ENCODE data around the gene ZMYND10.

ZMYND10 gene

DNA sequence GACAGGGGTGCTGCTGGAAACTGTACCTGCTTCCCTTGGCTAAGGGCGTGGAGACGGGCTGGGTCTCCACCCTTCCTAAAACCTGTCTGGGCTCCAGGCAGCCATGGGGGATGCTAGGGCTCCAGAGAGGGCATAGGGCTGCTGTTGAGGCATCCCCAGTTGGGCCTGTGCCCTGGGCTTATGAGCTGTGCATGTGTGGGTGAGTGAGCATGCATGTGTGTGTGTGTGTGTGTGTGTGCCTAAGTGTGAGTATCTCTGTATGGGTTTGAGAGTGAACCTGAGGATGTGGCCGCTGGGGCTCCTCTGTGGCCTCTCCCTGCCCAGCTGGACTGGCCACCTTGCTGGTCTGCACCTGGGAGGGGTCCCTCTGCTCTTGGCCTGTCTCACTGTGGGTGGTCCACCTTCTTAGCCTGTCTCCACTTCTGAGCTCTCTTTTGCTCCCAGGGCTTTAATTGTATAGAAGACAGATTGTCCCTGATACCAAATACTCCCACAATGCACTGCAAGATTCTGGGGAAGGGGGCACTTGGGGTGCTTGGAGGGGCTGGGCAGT, 25.7 kb upstream of the ZMYND10 start:
- no peak for DNase-seq (ENCODE audit: low read depth in 2 of 2)

DNA sequence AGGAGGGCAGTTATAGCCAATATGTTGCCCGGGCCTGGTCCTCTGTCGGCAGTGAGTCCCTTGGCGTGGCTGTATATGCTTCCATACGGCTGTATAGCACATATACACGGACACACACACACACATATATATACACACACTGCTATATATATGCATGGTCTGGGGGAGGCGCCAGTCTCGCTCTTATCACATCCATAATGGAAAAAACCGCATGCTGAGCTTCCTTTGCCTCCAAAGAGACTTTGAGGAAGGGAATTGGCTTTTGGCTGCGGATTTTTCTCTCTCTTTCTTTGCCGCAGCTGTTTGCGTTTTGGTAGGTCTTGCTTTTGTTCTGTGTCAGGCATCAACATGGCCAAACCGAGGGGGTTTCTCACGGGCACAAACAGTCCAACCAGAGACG, 25.1 kb upstream of the ZMYND10 start:
- DNase-seq (ENCODE audit: low read depth in 2 of 2): no peak

DNA sequence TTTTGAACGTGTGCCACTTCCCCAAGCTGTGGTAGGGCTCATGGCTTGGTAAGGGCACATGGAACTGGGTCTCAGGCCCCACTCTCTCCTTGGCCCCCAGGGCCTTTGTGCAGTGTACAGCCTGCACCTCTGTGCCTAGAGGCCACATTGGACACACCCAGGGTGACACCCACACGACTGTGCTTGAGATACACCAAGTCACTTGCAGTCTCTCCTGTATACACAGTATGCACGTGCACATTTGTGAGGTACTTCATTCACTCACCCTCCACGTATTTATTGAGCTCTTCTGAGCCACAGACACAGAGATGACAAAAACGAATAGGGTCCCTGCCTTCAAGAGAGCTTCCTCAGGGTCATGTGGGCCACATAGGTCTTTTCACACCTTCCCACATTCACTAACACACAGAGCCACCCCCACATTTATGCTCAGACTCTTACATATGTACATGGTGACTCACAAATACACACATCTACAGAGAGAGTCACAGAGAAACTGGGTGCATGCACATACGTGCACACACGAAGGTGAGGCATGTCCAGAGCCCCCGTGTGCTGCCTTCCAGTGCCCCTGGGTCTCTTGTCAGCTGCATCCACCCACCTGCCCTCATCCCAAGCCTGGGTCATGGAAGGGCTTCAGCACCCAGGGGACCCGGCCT, 23.6 kb upstream of the ZMYND10 start:
- DNase-seq (ENCODE audit: low read depth in 2 of 2): no peak

DNA sequence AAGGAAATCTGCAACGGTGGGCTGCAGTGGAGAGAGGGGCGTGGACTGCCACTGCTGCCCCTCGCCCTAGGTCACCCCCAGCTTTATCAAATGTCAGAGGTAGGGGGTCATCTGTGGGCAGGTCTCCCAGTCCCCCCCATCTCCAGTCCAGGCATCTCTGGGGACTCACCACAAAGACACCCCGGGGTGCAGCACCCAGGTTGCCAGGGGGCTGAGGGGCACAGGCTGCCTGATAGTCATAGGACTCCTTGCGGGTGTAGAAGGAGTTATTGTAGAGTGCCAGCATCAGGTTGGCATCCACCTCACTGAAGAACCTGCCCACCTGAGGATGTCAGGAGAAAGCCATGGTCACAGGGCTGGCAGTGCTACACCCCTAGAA, 20.3 kb upstream of the ZMYND10 start:
- no peak for DNase-seq (ENCODE audit: low read depth in 2 of 2)

DNA sequence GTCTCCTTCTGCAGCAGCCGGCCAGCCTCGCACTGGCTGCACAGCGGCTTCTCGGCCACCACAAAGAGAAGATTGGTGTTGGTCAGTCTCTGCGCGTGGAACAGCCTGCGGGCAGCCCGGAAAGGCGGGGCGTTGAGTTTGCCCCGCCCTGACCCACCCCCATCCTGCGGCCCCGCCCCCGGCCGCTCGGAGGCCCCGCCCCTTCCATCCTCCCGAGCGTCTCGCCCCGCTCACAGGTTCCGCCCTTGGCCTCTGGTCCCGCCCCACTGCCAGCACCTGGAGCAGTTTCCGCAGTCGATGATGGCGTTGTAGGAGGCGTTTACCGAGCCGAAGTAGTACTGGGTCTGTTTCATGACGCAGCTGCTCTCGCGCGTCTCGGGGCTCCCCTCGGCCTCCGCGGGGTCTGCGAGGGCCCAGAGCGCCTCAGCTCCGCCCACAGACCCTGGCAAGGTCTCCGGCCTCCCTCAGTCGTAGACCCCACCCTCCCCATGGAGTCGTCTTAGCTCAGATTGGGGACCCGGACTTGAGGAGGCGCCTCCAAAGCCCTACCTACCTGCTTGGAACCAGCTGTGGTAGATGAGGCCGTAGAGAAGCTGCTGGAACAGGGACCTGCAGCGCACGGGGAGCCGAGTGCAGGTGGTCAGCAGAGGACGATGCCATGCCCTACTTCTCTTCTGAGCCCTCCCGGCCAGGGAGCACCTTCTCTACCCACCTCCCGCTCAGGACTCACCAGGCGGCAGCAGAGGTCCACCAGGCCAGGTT, 19.7 kb upstream of the ZMYND10 start:
- DNase-seq (ENCODE audit: low read depth in 2 of 2): peak; percentile 84 to 89

DNA sequence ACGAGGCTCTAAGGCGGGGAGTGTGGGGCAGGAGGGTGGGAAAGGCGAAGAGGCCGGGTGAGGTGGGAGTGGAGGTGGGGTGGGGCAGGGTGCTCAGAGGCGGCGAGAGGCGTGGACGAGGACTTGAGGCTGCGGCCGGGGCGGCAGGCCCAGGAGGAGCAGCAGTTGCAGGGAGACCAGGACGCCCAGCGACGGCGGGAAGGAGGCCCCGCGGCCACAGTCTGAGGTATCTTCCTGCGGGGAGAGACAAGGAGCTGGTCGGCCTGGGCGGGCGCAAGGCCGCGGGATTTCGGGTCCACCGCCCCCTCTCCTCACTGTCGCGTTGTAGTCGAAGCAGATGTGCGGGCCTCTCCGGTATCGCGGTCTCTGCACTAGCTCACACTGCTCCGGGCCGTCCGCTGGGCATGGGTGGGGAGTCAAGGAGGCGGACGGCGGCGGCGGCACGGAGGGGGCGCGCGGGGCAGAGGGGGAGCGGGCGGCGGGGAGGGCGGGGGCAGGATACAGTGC, 19.1 kb upstream of the ZMYND10 start:
- no peak for DNase-seq (ENCODE audit: low read depth in 2 of 2)

DNA sequence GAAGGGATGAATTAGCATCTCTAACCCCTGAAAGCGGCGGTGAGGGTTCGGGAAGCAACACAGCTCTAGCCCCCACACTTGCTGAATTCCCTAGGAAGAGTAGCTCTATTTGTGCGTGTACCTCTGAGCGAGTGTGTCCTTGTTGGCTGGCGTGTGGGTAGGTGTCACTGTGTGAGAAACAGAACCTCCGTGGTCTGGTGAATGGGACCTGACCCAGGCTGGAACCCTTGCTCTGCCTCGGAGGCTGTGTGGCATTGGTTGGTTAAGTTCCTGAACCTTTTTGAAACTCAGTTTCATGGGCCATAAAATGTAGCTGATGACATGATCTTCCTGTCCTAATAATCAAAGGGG, 14.2 kb upstream of the ZMYND10 start:
- no peak for DNase-seq (ENCODE audit: low read depth in 2 of 2)

DNA sequence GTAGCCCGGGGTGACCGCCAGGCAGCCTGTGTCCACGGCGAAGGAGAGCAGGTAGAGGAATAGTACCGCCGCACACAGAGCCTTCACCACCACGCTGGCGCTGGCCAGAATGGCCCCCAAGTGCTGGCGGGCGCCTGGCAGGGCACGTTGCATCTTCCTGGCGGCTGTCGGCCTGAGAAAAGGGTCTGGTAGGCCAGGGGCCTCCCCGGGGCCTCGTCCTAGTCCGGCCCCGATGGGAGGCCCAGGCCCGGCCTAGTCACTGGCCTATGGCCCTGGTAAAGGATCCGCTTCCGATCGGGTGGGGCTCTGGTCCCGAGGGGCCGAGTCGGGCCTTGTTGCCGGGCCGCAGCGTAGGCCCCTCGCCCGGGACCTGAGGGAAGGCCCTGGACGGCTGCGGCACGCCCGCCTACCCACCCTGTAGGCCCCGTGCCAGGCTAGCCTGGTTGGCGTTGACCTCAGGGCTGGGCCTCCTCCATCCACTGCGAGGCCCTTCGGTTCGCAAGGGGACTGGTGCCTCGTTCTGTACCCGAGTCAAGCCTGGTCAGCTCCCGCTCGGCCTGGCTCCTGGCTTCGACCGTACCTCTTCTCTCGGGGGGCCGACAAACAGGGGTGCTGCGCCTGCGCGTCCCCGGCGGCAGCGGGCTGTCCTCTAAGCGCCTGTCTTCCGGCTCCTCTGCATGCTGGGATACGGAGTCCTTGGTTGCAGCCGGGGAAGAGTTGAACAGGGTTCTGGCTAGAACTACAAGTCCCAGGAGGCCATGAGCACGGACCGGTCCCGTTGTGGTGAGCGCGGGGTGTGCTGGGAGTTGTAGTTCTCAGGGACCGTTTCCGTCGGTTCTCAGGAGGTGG, 13.6 kb upstream of the ZMYND10 start, which contains the start of gene TMEM115:
Gene TMEM115 (minus strand): TSS at position 611 of the 849 bp plus-strand sequence. CDS start 458 bp downstream, at position 153.
- peak; percentile 92 to 94 for DNase-seq (ENCODE audit: low read depth in 2 of 2)

DNA sequence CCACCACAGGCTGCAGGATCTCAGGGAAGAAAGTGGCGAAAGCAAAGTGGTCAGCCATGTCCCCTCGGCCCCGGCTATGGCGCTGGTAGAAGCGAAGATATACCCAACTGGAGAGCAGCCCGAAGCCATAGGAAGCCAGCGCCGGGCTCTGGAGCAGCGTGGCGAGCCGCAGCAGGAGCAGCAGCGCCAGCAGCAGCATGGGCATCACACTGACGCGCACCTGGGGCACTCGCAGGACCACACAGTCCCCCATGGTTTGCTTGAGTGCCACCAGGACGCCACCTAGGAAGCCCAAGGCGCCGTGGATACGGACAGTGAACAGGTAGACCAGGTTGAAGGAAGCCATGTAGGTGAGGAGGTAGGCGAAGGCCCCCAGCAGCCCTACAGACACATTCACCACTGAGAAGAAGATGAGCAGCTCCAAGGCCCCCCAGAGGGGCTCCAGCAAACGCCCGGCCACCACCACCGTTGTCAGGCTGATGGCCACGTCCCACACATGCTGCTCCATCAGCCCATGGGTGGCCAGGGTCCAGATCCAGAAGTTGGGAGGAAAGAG, 12.9 kb upstream of the ZMYND10 start:
- no peak for DNase-seq (ENCODE audit: low read depth in 2 of 2)

DNA sequence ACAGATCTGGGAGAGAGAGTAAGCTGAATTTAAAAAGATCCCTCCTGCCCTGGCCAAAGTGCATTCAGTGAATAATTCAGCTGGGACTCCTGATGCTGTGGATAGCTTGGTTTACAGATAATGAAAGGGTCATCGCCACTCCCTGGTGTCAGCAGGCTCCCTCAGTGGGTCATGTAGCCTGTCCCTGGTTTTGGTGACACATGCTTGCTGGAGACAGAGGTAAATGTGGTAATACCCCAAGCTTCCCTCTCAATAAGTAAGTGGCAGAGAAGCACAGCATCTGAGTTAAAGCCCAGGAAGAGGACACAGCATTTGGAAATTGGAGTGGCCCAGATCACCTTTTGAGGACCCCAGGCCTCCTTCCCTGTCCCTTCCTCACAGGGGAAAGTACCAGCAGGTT, 11.9 kb upstream of the ZMYND10 start:
- DNase-seq (ENCODE audit: low read depth in 2 of 2): no peak

DNA sequence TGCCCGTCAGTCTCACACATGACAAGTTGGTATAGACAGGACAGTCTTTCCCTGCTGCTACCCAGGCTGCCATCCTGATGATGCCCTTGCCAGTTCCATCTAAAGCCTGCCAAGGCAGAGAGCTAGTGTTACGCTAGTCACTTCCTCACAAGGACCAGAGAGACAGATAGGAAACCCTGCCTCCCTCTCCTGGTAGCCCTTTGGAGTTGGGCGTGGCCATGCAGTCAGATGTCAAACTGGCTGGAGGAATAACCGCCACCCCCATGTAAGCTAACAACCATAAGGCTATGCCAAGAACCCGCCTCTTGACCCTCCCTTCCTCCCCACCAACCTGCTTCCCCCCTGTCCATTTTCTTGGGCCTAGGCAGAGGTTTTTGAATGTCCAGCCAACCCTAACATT, 11.0 kb upstream of the ZMYND10 start:
- no peak for DNase-seq (ENCODE audit: low read depth in 2 of 2)

DNA sequence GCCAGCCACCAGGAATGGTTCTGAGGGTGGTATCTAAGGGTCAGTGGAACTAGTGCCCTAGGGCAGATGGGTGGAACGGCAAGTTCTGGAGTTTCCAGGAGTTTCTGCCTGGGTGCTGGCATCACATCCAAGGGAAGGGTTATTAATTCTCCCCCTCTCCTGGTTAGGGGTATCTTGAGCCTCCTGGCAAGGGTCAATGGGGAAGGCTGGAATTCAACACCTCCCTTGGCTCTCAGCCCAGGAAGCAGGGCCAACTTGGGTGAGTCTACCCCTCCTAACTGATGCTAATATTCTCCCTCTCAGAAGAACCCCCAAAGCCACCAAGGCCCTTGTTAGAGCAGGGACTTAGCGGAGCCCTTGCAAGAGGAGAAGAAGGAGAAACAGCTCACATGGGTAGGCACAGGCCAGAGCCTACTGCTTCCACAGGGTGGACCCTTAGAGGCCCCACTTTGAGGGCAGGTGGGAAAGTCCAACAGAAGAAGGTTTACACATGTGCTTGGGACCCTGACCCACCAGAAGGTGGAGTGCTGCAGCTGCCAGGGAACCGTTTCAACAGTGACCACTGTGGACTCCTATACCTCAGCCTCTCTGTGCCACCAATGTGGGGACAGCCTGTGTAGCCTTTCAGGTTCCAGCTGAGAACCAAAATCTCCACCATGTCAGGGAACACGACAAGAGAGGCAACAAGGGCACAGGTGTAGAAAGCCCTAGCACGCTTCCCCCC, 10.5 kb upstream of the ZMYND10 start:
- no peak for DNase-seq (ENCODE audit: low read depth in 2 of 2)

DNA sequence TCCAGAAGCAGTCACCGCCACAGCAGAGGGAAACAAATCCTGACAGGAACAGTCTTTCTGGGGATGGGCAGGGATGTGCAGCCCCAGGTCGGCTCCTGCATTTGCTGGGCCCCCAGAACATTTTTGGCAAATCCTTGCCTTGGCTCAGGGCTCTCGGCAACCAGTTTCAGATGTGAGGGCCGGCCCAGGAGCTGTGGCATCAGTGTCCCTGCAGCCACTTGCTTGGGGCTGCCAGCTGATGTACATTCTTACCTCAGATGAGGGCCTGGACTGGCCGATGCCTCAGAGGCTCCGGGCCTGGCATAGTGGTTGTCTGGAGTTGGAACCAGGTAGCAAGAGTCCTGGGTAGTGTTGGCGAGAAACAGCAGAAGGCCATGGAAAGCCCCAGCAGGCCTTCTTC, 9.3 kb upstream of the ZMYND10 start:
- no peak for DNase-seq (ENCODE audit: low read depth in 2 of 2)

DNA sequence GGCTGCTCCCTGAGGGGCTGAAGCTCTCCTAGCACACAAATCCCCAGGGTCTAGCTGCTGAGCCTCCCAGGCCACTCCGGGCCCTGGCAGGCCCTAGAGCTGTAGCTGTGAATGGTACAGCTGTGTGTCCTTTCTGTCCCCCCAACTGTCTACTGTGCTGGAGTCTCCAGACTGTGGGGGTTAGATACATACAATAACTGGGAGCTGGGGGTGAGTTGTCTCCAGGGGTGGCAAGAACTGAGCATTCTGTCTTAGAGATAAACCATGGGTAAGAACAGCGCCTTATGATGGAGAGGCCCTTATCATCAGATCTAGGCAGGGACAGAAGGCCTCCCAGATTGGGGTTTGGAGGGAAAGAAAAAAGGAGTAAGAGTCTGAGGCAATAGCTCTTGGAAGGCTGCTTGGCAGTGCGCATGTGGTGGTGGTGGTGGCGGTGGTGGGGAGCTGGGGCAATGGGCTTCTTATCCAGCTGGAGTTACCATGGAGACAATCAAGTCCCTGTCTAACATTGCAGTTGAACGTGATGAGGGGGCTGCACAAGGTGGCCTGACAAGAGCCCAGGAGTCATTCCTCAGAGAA, 8.7 kb upstream of the ZMYND10 start:
- no peak for DNase-seq (ENCODE audit: low read depth in 2 of 2)

DNA sequence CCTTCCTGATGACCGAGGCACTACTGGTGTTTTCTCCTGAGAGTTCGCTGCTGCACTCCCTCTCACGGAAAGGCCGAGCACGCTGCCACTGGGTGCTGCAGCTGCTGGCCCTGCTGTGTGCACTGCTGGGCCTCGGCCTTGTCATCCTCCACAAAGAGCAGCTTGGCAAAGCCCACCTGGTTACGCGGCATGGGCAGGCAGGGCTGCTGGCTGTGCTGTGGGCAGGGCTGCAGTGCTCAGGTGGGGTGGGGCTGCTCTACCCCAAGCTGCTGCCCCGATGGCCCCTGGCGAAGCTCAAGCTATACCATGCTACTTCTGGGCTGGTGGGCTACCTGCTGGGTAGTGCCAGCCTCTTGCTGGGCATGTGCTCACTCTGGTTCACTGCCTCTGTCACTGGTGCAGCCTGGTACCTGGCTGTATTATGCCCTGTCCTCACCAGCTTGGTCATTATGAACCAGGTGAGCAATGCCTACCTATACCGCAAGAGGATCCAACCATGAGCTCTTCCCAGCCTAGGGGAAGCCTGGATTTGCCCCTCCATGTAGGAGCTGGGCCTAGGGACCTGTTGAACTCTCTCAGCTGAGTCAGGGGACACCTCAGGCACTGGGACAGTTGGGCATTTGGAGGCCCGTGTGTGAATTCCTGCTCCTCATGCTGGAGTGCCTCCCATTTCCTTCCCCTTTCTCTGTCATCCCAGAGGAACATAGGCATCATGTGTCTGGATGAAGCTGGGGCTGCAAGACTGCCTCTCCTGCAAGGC, 7.9 kb upstream of the ZMYND10 start:
- DNase-seq (ENCODE audit: low read depth in 2 of 2): no peak

DNA sequence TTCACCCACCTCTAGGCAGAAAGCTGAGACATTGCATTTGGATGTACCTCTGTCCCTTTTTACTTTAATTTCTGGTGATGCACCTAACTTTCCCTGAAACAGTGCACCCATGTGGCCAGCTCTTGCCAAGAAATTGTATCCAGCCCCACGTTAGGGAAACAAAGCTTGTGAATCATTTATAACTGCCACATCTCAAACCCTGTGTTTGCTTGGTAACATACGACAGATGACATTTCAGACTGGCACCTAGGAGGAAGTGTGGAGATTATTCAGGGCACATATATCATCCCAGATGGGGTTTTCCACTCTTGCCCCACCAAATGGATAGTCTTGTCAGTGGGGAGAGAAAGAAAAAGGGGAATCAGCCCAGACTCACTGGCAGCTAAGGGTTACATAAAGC, 7.2 kb upstream of the ZMYND10 start:
- DNase-seq (ENCODE audit: low read depth in 2 of 2): no peak

DNA sequence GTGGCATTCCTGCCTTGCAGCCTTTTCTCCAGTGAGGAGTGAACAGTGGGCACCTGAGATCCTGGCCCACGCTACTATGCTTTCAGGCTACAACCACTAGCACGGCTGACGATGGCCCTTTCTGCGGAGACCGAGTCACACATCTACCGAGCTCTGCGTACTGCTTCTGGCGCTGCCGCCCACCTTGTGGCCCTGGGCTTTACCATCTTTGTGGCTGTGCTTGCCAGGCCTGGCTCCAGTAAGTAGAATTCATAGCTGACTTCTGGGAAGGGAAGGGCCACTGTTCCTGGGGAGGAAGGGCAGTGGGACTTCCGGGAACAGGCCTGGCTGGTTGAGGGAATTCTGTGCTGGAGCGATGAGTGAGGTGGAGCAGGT, 5.8 kb upstream of the ZMYND10 start:
- no peak for DNase-seq (ENCODE audit: low read depth in 2 of 2)

DNA sequence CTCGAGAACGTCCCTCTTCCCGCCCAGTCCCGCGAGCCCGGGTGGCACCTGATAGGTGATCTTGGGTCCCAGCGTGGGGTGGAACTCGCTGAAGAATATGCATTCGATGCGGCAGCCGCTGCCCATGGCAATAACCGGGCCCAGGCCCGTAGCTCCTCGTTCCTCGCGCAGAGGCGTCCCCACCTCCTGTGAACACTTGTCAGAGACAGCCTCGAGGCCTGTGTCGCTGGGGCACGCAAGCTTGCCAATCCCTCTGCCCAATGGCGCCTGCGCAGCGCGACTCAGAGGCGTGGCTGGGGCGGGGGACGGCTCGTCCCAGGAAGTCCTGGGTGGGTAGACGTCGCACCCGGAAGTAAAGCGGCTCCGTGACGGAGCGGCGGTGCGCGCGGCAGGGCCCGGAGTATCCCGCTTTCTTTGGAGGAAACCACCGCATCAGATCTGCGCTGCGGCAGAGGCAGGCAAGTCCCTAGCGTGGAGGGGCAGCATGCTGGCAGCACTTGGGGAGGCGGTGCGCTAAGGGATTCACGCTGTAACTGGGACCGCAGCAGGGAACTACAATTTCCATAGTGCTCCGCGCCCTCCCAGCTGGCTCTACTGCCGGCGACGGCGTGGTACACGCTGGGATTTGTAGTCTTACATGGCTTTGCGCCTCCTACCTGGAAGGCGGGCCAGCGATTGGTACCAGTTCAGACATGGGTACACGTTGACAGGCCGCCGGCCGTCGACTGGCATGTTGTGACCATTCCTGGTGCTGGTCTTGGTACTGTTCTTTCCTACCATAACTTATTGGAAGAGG, 5.2 kb upstream of the ZMYND10 start, which contains the start of the genes CYB561D2 and NPRL2:
Gene CYB561D2 (plus strand): TSS at position 336 of the 796 bp plus-strand sequence. CDS start 572 bp downstream, outside the sequence.
Gene NPRL2 (minus strand): TSS at position 249 of the 796 bp plus-strand sequence. CDS start 123 bp downstream, at position 126.
- peak; percentile 99 to 100 for DNase-seq (ENCODE audit: low read depth in 2 of 2)

DNA sequence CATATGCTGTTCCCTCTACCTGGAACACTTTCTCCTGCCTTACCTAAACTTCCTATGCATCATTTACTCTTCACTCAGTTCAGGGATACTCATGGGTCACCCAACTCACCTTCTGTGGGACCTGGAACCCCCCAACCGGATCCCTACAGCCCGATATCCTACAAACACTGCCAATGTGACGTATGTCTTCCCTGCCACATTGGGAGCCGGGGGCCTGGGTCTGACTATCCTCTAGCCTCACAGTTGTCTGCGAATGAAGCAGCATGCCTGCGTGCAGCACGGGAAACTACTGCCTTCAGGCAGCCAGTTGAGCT, 4.6 kb upstream of the ZMYND10 start:
- DNase-seq (ENCODE audit: low read depth in 2 of 2): no peak
